Kidney tubule cell (primary cell): ENCODE measurements around the gene HK2.
A peak's percentile ranks its signal among the peaks of the same experiment; 100 is the strongest.
"Not testable (repeated sequence)": the region's sequence is repeated elsewhere in the genome, so short reads cannot be mapped to it uniquely, and the experiment has no call there.

ENCODE experiments used
- DNase-seq: peaks from one replicate; pipeline ENCODE4 v3.0.0-alpha.2; 2018; ENCODE audit warnings: low spot score

Gene HK2

GRCh38 chr2:74833418-74834233, at the start of gene HK2:
HK2 (plus strand) TSS chr2:74834127; CDS start chr2:74834581, 454 bp downstream.
- peak; percentile 93 for DNase-seq

GRCh38 chr2:74789271-74789670, 44.7 kb upstream of the HK2 start:
- DNase-seq = no peak

GRCh38 chr2:74792282-74792681, 41.6 kb upstream of the HK2 start:
- no peak for DNase-seq

GRCh38 chr2:74794878-74795277, 39.0 kb upstream of the HK2 start:
- DNase-seq = not testable (repeated sequence)

GRCh38 chr2:74806355-74806839, 27.5 kb upstream of the HK2 start:
- no peak for DNase-seq

- no peak for DNase-seq
Observed at GRCh38 chr2:74806920-74807319, 27.0 kb upstream of the HK2 start.

- peak; percentile 53 for DNase-seq
Observed at GRCh38 chr2:74812787-74813590, 20.9 kb upstream of the HK2 start.

GRCh38 chr2:74814102-74814501, 19.8 kb upstream of the HK2 start:
- DNase-seq = no peak

- DNase-seq = peak; percentile 87
Observed at GRCh38 chr2:74815941-74816340, 18.0 kb upstream of the HK2 start.

GRCh38 chr2:74816540-74817303, 17.2 kb upstream of the HK2 start:
- DNase-seq = no peak

- no peak for DNase-seq
Observed at GRCh38 chr2:74817304-74817675, 16.6 kb upstream of the HK2 start.

GRCh38 chr2:74819702-74820101, 14.2 kb upstream of the HK2 start:
- no peak for DNase-seq

- peak; percentile 35 for DNase-seq
Observed at GRCh38 chr2:74821177-74822126, 12.5 kb upstream of the HK2 start.

- no peak for DNase-seq
Observed at GRCh38 chr2:74822771-74823566, 11.0 kb upstream of the HK2 start.

GRCh38 chr2:74824679-74825078, 9.2 kb upstream of the HK2 start:
- DNase-seq = no peak

GRCh38 chr2:74828543-74828942, 5.4 kb upstream of the HK2 start:
- no peak for DNase-seq

GRCh38 chr2:74831693-74832530, 2.0 kb upstream of the HK2 start:
- DNase-seq = peak; percentile 60

GRCh38 chr2:74834234-74834791, 386 bp downstream of the HK2 start:
- DNase-seq = peak; percentile 50
